GM21528 (cell line): Measurements from ENCODE around the gene CABP4.
"Not testable (repeated sequence)": the region's sequence is repeated elsewhere in the genome, so short reads cannot be mapped to it uniquely, and the experiment has no call there.

ENCODE experiments used
- ATAC-seq: cut with Tn5 transposase; IDR thresholded peaks from one replicate; pipeline ENCODE4 v1.9.1; 2021; ENCODE audit warnings: mild to moderate bottlenecking, moderate library complexity; ENCODE audit not compliant: unreplicated experiment, low FRiP score

CABP4 gene

GRCh38 chr11:67470337-67471002 lies 15.3 kb downstream of the CABP4 start:
- no peak for ATAC-seq

GRCh38 chr11:67472882-67473281 lies 17.7 kb downstream of the CABP4 start:
- ATAC-seq: no peak

- ATAC-seq: not testable (repeated sequence)
These were observed 21.5 kb downstream of the CABP4 start for GRCh38 chr11:67476692-67477091.

GRCh38 chr11:67477344-67478050 lies 22.3 kb downstream of the CABP4 start:
- not testable (repeated sequence) for ATAC-seq

GRCh38 chr11:67482275-67482826 lies 27.2 kb downstream of the CABP4 start:
- ATAC-seq: peak; percentile 1

GRCh38 chr11:67482827-67483798 lies 28.0 kb downstream of the CABP4 start, which contains the start of gene AIP:
Gene AIP (plus strand): TSS chr11:67483026. CDS start chr11:67483159, 133 bp downstream.
- ATAC-seq: peak; percentile 70

- ATAC-seq: no peak
These were observed 28.9 kb downstream of the CABP4 start for GRCh38 chr11:67483831-67484665.

- ATAC-seq: no peak
These were observed 29.7 kb downstream of the CABP4 start for GRCh38 chr11:67484847-67485311.

- ATAC-seq: not testable (repeated sequence)
These were observed 30.8 kb downstream of the CABP4 start for GRCh38 chr11:67485873-67486361.

GRCh38 chr11:67486481-67487195 lies 31.5 kb downstream of the CABP4 start:
- no peak for ATAC-seq

GRCh38 chr11:67489203-67489884 lies 34.2 kb downstream of the CABP4 start:
- ATAC-seq: no peak

GRCh38 chr11:67489885-67490726 lies 35.0 kb downstream of the CABP4 start:
- no peak for ATAC-seq

- no peak for ATAC-seq
These were observed 35.5 kb downstream of the CABP4 start for GRCh38 chr11:67490727-67491065.

GRCh38 chr11:67491276-67492068 lies 36.3 kb downstream of the CABP4 start:
- no peak for ATAC-seq

- ATAC-seq: no peak
These were observed 37.0 kb downstream of the CABP4 start for GRCh38 chr11:67492069-67492727.
